Renal pelvis (tissue), 4 donors: ENCODE results near the gene TMPRSS3. TPM values are rescaled to one million over a fixed set of nuclear protein-coding genes. Genes with fewer than 3 reads are reported as not detected.

Experiments used
- DNase-seq: peaks from one replicate; pipeline ENCODE4 v3.0.0-alpha.2; 2013
- polyA plus RNA-seq, 3 donors: library from polyadenylated mRNA; unstranded; fragments of 120-200 nt; gene quantifications; one replicate each; pipeline ENCODE4 v1.2.1, GENCODE V29; 2013; ENCODE audit not compliant: insufficient read length in 3 of 3

Gene TMPRSS3
- polyA plus RNA-seq, 3 donors: 1.3 to 3.4 (median 2.2) TPM

DNA sequence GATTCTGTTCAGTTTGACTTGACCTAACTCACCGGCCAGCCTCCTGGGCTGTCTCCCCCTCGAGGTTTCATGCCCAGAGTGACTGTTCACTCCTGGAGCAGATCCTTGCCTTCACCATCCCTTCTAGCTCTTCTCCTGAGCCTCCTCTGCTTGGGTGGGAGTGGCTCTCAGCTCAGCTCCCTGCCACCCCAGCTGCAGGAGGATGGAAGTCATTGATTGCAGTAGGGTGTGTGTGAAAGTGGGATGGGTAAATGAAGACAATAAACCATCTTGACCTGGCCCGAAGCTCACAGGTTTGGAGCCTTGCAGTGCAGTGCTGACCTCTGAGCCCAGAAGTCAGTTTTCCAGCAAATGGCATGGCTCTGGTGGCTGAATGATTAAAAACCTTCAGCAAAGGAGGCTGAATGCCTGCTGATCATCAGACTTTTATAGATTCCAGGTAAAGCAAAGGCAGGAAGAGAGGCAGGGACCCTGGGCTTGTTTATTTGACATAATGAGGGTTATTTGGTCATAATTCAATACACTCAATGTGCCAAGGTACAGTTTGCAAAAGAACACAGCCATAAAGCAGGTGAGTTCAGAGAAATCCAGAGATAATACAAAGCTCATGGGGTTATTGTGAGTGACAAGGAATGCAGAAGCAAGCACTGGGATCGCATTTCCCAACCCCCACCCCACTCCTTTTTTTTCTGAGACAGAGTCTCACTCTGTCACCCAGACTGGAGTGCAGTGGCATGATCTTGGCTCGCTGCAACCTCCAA is 63.1 kb downstream of the TMPRSS3 start:
- no peak for DNase-seq

DNA sequence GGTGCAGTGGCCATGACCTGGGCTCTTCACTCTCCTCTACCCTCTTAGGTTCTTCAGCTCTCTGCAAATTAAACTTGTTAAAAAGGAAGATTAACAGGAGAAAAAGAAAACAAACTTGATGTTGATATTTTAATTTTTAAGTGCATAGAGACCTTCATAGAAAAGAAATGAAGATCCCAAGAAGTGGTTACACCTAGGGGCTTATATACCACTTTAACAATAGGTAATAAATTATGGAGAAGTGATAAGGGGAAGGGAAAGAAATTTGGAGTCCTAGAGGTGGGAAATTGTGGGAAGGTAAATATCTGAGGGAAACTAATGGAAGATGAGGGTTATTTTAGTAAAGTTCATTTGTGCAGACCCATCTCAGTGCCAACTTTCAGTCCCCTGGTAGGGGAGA is 64.2 kb downstream of the TMPRSS3 start:
- DNase-seq: no peak

- DNase-seq: no peak
Measured at GRCh38 chr21:42330380-42331371, 65.2 kb downstream of the TMPRSS3 start.

DNA sequence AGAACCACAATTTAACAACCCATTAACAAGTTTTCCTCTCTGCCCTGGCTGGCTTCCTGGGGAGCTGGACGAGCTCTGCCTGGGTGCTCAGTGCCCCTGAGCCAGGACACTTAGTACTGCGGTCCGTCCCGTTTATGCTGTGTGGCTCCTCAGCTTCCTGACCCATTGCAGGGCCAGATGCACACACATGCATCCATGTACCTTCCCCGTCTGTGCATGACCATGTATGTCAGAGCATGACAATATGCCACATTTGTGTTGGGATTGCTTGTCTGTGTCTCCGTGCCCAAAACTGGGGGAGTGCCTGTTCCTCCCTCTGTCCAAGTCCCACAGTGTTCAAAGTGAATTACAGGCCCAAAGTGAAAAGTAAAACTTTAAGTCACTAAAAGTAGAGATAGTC is 71.0 kb downstream of the TMPRSS3 start:
- no peak for DNase-seq

Other genes with a start within 250 kb of the TMPRSS3 start
- 10 to 100 TPM in 1 of 3 donors, 1 to 10 TPM in 2; 7.6 to 11.0 (median 7.7) TPM for gene ABCG1, start 176.9 kb downstream of the TMPRSS3 start, polyA plus RNA-seq
- 1 to 10 TPM; 2.9 to 6.7 (median 4.0) TPM for gene TFF3, start 80.6 kb downstream of the TMPRSS3 start, polyA plus RNA-seq
- under 1 TPM in 1 of 3 donors, not detected in 2; 0.13 TPM for gene TFF2, start 45.1 kb downstream of the TMPRSS3 start, polyA plus RNA-seq
- under 1 TPM in 1 of 3 donors, not detected in 2; 0.65 TPM for gene TFF1, start 29.5 kb downstream of the TMPRSS3 start, polyA plus RNA-seq
- under 1 TPM in 1 of 3 donors, not detected in 2; 0.10 TPM for gene UBASH3A, start 7.8 kb upstream of the TMPRSS3 start, polyA plus RNA-seq
- 10 to 100 TPM; 11.0 to 15.9 (median 13.7) TPM for gene RSPH1, start 100.2 kb upstream of the TMPRSS3 start, polyA plus RNA-seq
- gene SLC37A1, start 117.8 kb upstream of the TMPRSS3 start, polyA plus RNA-seq: 10 to 100 TPM in 1 of 3 donors, 1 to 10 TPM in 2; 7.7 to 11.6 (median 7.9) TPM